Activated effector memory CD4-positive, alpha-beta T cell treated with Interleukin-2 at 50 U/mL for 16 hours (primary cell): Measurements from ENCODE around the gene ARSG.

Experiments used
- DNase-seq: peaks from one replicate; pipeline ENCODE4 v3.0.0-alpha.2; 2020

The ARSG gene

GRCh38 chr17:68457168-68457538 is 165.9 kb downstream of the ARSG start, which contains the start of gene WIPI1:
WIPI1 (minus strand) TSS chr17:68457496; CDS start chr17:68457421, 75 bp downstream.
- DNase-seq, result no peak

- DNase-seq, result peak; percentile 99
Measured at GRCh38 chr17:68457539-68458259, 166.4 kb downstream of the ARSG start.

- DNase-seq, result no peak
Measured at GRCh38 chr17:68458260-68459036, 167.2 kb downstream of the ARSG start.

- no peak for DNase-seq
Measured at GRCh38 chr17:68459037-68459639, 167.8 kb downstream of the ARSG start.

GRCh38 chr17:68460146-68460545 is 168.9 kb downstream of the ARSG start:
- DNase-seq, result no peak

- no peak for DNase-seq
Measured at GRCh38 chr17:68460715-68461114, 169.4 kb downstream of the ARSG start.

- DNase-seq, result no peak
Measured at GRCh38 chr17:68461122-68461539, 169.8 kb downstream of the ARSG start.

GRCh38 chr17:68461589-68461988 is 170.3 kb downstream of the ARSG start:
- DNase-seq, result no peak

- DNase-seq, result peak; percentile 47
Measured at GRCh38 chr17:68462381-68463210, 171.3 kb downstream of the ARSG start.

- DNase-seq, result no peak
Measured at GRCh38 chr17:68463211-68464019, 172.1 kb downstream of the ARSG start.

GRCh38 chr17:68468334-68468733 is 177.0 kb downstream of the ARSG start:
- no peak for DNase-seq

- no peak for DNase-seq
Measured at GRCh38 chr17:68468788-68469187, 177.5 kb downstream of the ARSG start.
